Measurements from ENCODE around the gene FAM98A. TPM values are rescaled to one million over a fixed set of nuclear protein-coding genes. Genes with fewer than 3 reads are reported as not detected.

The FAM98A gene
- total RNA-seq, 1 donor from 2014 or later = 38.6 TPM

- intact Hi-C loops (cut with micrococcal nuclease) = loop anchor here (1.0 to 5.0 kb wide), 7 partner anchors 101 to 1242 kb away; partner anchors contain the start of genes BIRC6, LTBP1, RASGRP3 and TTC27
Observed at GRCh38 chr2:33598561-33599174, 431 bp downstream of the FAM98A start.

GRCh38 chr2:33597026-33597425 is 2.1 kb downstream of the FAM98A start:
- intact Hi-C loops (cut with micrococcal nuclease) = loop anchor here (5.0 kb wide), 3 partner anchors 100 to 840 kb away; no protein-coding TSS in a partner anchor

- intact Hi-C loops (cut with micrococcal nuclease) = loop anchor here (5.0 kb wide), 3 partner anchors 98 to 838 kb away; no protein-coding TSS in a partner anchor
Observed at GRCh38 chr2:33595385-33595784, 3.7 kb downstream of the FAM98A start.

- intact Hi-C loops (cut with micrococcal nuclease) = loop anchor here (10.0 kb wide), 1 partner anchor 1035 kb away; no protein-coding TSS in a partner anchor
Observed at GRCh38 chr2:33589444-33589843, 9.7 kb downstream of the FAM98A start.

- intact Hi-C loops (cut with micrococcal nuclease) = loop anchor here (10.0 kb wide), 1 partner anchor 1033 kb away; no protein-coding TSS in a partner anchor
Observed at GRCh38 chr2:33588232-33588631, 10.9 kb downstream of the FAM98A start.

- intact Hi-C loops (cut with micrococcal nuclease) = loop anchor here (10.0 kb wide), 1 partner anchor 1032 kb away; no protein-coding TSS in a partner anchor
Observed at GRCh38 chr2:33586766-33587165, 12.3 kb downstream of the FAM98A start.

GRCh38 chr2:33583194-33583938 is 15.7 kb downstream of the FAM98A start:
- intact Hi-C loops (cut with micrococcal nuclease) = loop anchor here (1.0 to 10.0 kb wide), 6 partner anchors 108 to 1029 kb away; partner anchors contain the start of genes LTBP1 and TTC27

- intact Hi-C loops (cut with micrococcal nuclease) = loop anchor here (2.0 to 10.0 kb wide), 5 partner anchors 210 to 1027 kb away; partner anchors contain the start of genes LTBP1 and TTC27
Observed at GRCh38 chr2:33581872-33582271, 17.2 kb downstream of the FAM98A start.

- intact Hi-C loops (cut with micrococcal nuclease) = no loop called here
Observed at GRCh38 chr2:33579227-33579626, 19.9 kb downstream of the FAM98A start.

- intact Hi-C loops (cut with micrococcal nuclease) = no loop called here
Observed at GRCh38 chr2:33577668-33578067, 21.4 kb downstream of the FAM98A start.

GRCh38 chr2:33577084-33577483 is 22.0 kb downstream of the FAM98A start:
- intact Hi-C loops (cut with micrococcal nuclease) = no loop called here

- intact Hi-C loops (cut with micrococcal nuclease) = no loop called here
Observed at GRCh38 chr2:33573657-33574056, 25.4 kb downstream of the FAM98A start.

GRCh38 chr2:33570681-33571080 is 28.4 kb downstream of the FAM98A start:
- intact Hi-C loops (cut with micrococcal nuclease) = no loop called here

- intact Hi-C loops (cut with micrococcal nuclease) = no loop called here
Observed at GRCh38 chr2:33561872-33562271, 37.2 kb downstream of the FAM98A start.

- intact Hi-C loops (cut with micrococcal nuclease) = no loop called here
Observed at GRCh38 chr2:33560017-33560416, 39.1 kb downstream of the FAM98A start.

- intact Hi-C loops (cut with micrococcal nuclease) = no loop called here
Observed at GRCh38 chr2:33559328-33559727, 39.8 kb downstream of the FAM98A start.

- intact Hi-C loops (cut with micrococcal nuclease) = no loop called here
Observed at GRCh38 chr2:33555681-33556080, 43.4 kb downstream of the FAM98A start.

GRCh38 chr2:33552758-33553461 is 46.2 kb downstream of the FAM98A start:
- intact Hi-C loops (cut with micrococcal nuclease) = no loop called here

- intact Hi-C loops (cut with micrococcal nuclease) = no loop called here
Observed at GRCh38 chr2:33550206-33550605, 48.9 kb downstream of the FAM98A start.

- intact Hi-C loops (cut with micrococcal nuclease) = no loop called here
Observed at GRCh38 chr2:33541243-33541642, 57.9 kb downstream of the FAM98A start.

- intact Hi-C loops (cut with micrococcal nuclease) = no loop called here
Observed at GRCh38 chr2:33535421-33535820, 63.7 kb downstream of the FAM98A start.

Measured in T-helper 2 cell treated with Interferon-gamma antibody and Interleukin-4, amounts not matched to agents 100 ng/mL and 5 ng/mL, for 36 hours (primary cell).